ENCODE data around the gene NEGR1.

Gene NEGR1

GRCh38 chr1:71603044-71603776 is 679.1 kb downstream of the NEGR1 start:
- no peak for DNase-seq (ENCODE audit: low read depth)
- H3K4me3 ChIP-seq (ENCODE audit: low read depth, low read length): no peak overlapping the region
- no peak for TF ChIP-seq CTCF (IDR thresholded peaks at IDR 0.05; ENCODE audit: low read depth, low read length, missing control alignments)

DNA sequence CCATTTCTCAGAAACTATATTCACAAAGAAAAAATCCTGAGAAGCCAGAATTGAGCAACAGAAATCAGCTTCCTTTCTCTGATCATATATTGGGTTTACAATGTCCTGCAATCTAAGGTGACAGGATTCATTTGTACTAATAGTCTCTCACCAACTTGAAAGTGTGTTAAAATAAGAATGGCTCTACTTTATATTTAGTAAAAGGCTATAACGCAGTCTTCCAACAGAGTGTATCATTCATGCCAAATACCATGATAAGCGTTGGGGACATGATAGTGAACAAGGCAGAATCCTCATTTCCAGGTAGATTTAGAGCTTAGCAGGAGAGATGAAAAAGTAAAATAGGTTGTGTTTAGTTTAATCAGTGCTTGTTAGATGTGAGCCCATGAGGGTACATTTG is 682.3 kb downstream of the NEGR1 start:
- H3K4me3 ChIP-seq (ENCODE audit: low read depth, low read length): no peak overlapping the region
- TF ChIP-seq CTCF (IDR thresholded peaks at IDR 0.05; ENCODE audit: low read depth, low read length, missing control alignments): no peak
- DNase-seq (ENCODE audit: low read depth): no peak

DNA sequence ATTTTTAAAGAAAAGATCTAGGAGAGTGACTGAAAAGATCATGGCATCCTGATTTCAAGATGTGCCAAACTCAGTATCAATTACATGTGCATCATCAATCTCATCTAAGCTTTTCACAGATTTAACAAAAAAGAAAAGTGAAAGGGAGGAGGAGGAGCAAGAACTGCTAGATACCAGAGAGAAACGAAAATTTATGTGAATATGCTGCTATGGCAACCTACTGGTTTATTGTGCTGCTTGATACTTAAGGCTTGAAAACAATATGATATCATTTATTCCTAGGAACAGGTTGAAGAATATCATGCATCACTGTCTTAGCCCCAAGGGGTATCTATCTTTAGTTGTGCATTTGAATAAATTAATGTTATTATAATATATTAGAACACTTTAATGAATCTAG is 683.0 kb downstream of the NEGR1 start:
- no peak for TF ChIP-seq CTCF (IDR thresholded peaks at IDR 0.05; ENCODE audit: low read depth, low read length, missing control alignments)
- DNase-seq (ENCODE audit: low read depth): no peak
- H3K4me3 ChIP-seq (ENCODE audit: low read depth, low read length): no peak overlapping the region

GRCh38 chr1:71593523-71593922 is 688.8 kb downstream of the NEGR1 start:
- no peak for TF ChIP-seq CTCF (IDR thresholded peaks at IDR 0.05; ENCODE audit: low read depth, low read length, missing control alignments)
- no peak overlapping the region for H3K4me3 ChIP-seq (ENCODE audit: low read depth, low read length)
- DNase-seq (ENCODE audit: low read depth): no peak

- no peak for TF ChIP-seq CTCF (IDR thresholded peaks at IDR 0.05; ENCODE audit: low read depth, low read length, missing control alignments)
- no peak for DNase-seq (ENCODE audit: low read depth)
- H3K4me3 ChIP-seq (ENCODE audit: low read depth, low read length): no peak overlapping the region
Observed at GRCh38 chr1:71592646-71593274, 689.6 kb downstream of the NEGR1 start.

DNA sequence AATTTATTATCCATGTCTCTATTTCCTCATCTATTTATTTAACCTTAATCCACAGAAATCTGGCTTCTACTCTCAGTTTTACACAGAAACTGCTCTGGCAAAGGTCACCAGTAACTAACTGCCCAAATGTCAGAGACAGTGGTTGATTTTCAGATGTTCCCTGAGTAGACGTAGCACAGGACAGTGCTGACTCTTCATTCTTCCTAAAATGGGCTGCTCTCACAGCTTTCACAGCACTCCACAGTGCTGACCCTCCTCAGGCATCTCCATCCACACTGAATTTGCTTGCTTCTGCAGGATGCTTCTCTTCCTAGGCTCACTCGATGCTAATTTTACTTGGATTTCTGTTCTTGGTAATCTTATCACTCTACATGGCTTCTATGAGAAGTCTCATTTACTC is 693.3 kb downstream of the NEGR1 start:
- H3K4me3 ChIP-seq (ENCODE audit: low read depth, low read length): no peak overlapping the region
- no peak for DNase-seq (ENCODE audit: low read depth)
- TF ChIP-seq CTCF (IDR thresholded peaks at IDR 0.05; ENCODE audit: low read depth, low read length, missing control alignments): no peak

GRCh38 chr1:71587961-71588360 is 694.4 kb downstream of the NEGR1 start:
- no peak overlapping the region for H3K4me3 ChIP-seq (ENCODE audit: low read depth, low read length)
- no peak for TF ChIP-seq CTCF (IDR thresholded peaks at IDR 0.05; ENCODE audit: low read depth, low read length, missing control alignments)
- no peak for DNase-seq (ENCODE audit: low read depth)
